GM06990 (cell line): ENCODE measurements around the gene ITPR1.

Experiments used
- DNase-seq: peaks from one replicate; pipeline ENCODE4 v3.0.0-alpha.2; 2011; ENCODE audit not compliant: insufficient read length; ENCODE audit errors: extremely low read depth
- H3K27me3 ChIP-seq: replicated peaks from 2 replicates; pipeline ENCODE4 v1.6.0; 2011; ENCODE audit warnings: low read length; ENCODE audit not compliant: control insufficient read depth, insufficient read depth
- H3K36me3 ChIP-seq: 2 replicates; pipeline ENCODE4 v1.5.1; 2011; ENCODE audit warnings: low read length; ENCODE audit not compliant: control insufficient read depth, insufficient read depth
- H3K4me3 ChIP-seq: replicated peaks from 2 replicates; pipeline ENCODE4 v1.5.1; 2011; ENCODE audit warnings: low read depth, mild to moderate bottlenecking, control low read depth, low read length
- CTCF ChIP-seq: IDR thresholded peaks from 2 replicates; pipeline ENCODE4 v1.5.1; 2011; ENCODE audit warnings: low read length, control low read depth, mild to moderate bottlenecking, inconsistent platforms; ENCODE audit not compliant: insufficient read depth, poor library complexity, severe bottlenecking

ITPR1 gene

GRCh38 chr3:4755566-4755965 is 262.4 kb downstream of the ITPR1 start:
- TF ChIP-seq CTCF = no peak
- Histone ChIP-seq H3K36me3 (no peaks in the 10 kb centered on the region), H3K27me3 (no peaks in the 10 kb centered on the region), H3K4me3 (no peak overlapping the region)
- DNase-seq = no peak

- H3K36me3 ChIP-seq = no peaks in the 10 kb centered on the region
- H3K4me3 ChIP-seq = no peak overlapping the region
- DNase-seq = no peak
- TF ChIP-seq CTCF = no peak
- no peaks in the 10 kb centered on the region for H3K27me3 ChIP-seq
These were observed 263.1 kb downstream of the ITPR1 start for GRCh38 chr3:4756057-4756775.

- H3K27me3 ChIP-seq = no peaks in the 10 kb centered on the region
- no peak for TF ChIP-seq CTCF
- H3K4me3 ChIP-seq = no peak overlapping the region
- DNase-seq = no peak
- H3K36me3 ChIP-seq = no peaks in the 10 kb centered on the region
These were observed 263.9 kb downstream of the ITPR1 start for GRCh38 chr3:4756855-4757574.

- no peak overlapping the region for H3K4me3 ChIP-seq
- no peak for DNase-seq
- H3K27me3 ChIP-seq = no peaks in the 10 kb centered on the region
- H3K36me3 ChIP-seq = no peaks in the 10 kb centered on the region
- TF ChIP-seq CTCF = no peak
These were observed 264.6 kb downstream of the ITPR1 start for GRCh38 chr3:4757575-4758248.

GRCh38 chr3:4758249-4758860 is 265.2 kb downstream of the ITPR1 start:
- DNase-seq = no peak
- Histone ChIP-seq H3K27me3 (no peaks in the 10 kb centered on the region), H3K4me3 (no peak overlapping the region), H3K36me3 (no peaks in the 10 kb centered on the region)
- TF ChIP-seq CTCF = no peak
